ENCODE data around the gene RTTN. TPM values are rescaled to one million over a fixed set of nuclear protein-coding genes. Genes with fewer than 3 reads are reported as not detected.

Gene RTTN
- polyA plus RNA-seq, 1 of the 3 experiments (the other 2 are of a cell fraction), result 4.7 TPM

DNA sequence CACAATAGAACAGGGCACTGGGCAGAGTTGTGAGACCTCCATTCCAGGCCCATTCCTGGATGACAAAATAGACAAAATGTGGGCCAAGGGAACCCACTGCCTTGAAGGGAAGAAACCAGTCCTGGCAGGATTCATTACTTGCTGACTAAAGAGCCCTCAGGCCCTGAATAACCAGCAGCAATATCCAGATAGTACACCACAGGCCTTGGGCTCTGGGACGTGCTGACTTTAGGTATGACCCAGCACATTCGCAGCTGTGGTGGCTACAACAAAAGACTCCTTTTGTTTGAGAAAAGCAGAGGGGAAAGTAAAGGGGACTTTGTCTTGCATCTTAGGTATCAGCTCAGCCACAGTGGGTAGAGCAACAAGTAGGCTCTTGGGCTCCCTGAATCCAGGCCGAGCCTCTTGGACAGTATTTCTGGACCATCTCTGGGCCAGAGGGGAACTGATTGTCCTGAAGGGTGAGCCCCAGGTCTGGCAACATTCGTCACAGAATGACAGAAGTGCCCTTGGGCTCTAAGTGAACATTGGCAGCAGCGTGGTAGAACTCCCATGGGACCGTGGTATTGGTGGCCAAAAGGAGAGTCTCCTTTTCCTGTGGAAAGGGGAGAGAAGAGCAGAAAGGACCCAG, 167.9 kb downstream of the RTTN start:
- CTCF ChIA-PET, result no interaction called here
- Histone ChIP-seq H2AFZ (ENCODE audit: low read depth) (no peak overlapping the region), H3K9me2 (no peaks in the 10 kb centered on the region), H3K9ac (no peak overlapping the region), H4K20me1 (ENCODE audit: insufficient read depth) (no peaks in the 10 kb centered on the region), H3K4me3 (ENCODE audit: low read depth in 2 of 2, low read length in 1 of 2) (no peak overlapping the region), H3K27ac (ENCODE audit: low read depth in 2 of 2, low read length in 1 of 2) (no peak overlapping the region), H3K36me3 (replicated peaks in 1 of 2; ENCODE audit: control insufficient read depth in 1 of 2, insufficient read depth in 2 of 2, low read length in 1 of 2) (peaks cover 0 to 6% of the 10 kb centered on the region in 2 experiments), H3K4me2 (no peak overlapping the region), H3K9me3 (no peaks in the 10 kb centered on the region), H3K79me2 (ENCODE audit: insufficient read depth) (peaks cover 8% of the 10 kb centered on the region), H3K27me3 (ENCODE audit: insufficient read depth) (no peaks in the 10 kb centered on the region), H3K4me1 (ENCODE audit: control insufficient read depth in 1 of 2, insufficient read depth in 2 of 2, low read depth in 1 of 2, low read length in 1 of 2) (no peaks in the 10 kb centered on the region), H3F3A (replicated peaks; ENCODE audit: insufficient read depth) (no peaks in the 10 kb centered on the region)
- TF ChIP-seq EZH2phosphoT487 (IDR thresholded peaks at IDR 0.05; ENCODE audit: borderline replicate concordance, low read depth) (no peak), EP300 (IDR thresholded peaks at IDR 0.05; ENCODE audit: borderline replicate concordance in 1 of 2, low read depth in 1 of 2, low read length in 1 of 2) (no peak), FOXJ3 (CRISPR knock-in tag; IDR thresholded peaks at IDR 0.05) (no peak), SIN3A (IDR thresholded peaks at IDR 0.05; ENCODE audit: borderline replicate concordance, low read depth, low read length) (no peak), POLR2AphosphoS5 (IDR thresholded peaks at IDR 0.05; ENCODE audit: low read depth, low read length) (no peak), CHD2 (IDR thresholded peaks at IDR 0.05; ENCODE audit: low read length, partially characterized antibody) (no peak), RAD21 (IDR thresholded peaks at IDR 0.05; ENCODE audit: low read length) (no peak), NFIC (IDR thresholded peaks at IDR 0.05; ENCODE audit: borderline replicate concordance) (no peak), TAF1 (IDR thresholded peaks at IDR 0.05; ENCODE audit: borderline replicate concordance, low read depth, low read length) (no peak)
- TF ChIP-seq, protein P1, sequence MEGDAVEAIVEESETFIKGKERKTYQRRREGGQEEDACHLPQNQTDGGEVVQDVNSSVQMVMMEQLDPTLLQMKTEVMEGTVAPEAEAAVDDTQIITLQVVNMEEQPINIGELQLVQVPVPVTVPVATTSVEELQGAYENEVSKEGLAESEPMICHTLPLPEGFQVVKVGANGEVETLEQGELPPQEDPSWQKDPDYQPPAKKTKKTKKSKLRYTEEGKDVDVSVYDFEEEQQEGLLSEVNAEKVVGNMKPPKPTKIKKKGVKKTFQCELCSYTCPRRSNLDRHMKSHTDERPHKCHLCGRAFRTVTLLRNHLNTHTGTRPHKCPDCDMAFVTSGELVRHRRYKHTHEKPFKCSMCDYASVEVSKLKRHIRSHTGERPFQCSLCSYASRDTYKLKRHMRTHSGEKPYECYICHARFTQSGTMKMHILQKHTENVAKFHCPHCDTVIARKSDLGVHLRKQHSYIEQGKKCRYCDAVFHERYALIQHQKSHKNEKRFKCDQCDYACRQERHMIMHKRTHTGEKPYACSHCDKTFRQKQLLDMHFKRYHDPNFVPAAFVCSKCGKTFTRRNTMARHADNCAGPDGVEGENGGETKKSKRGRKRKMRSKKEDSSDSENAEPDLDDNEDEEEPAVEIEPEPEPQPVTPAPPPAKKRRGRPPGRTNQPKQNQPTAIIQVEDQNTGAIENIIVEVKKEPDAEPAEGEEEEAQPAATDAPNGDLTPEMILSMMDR (IDR thresholded peaks at IDR 0.05), result no peak
- TF ChIP-seq, protein P2, sequence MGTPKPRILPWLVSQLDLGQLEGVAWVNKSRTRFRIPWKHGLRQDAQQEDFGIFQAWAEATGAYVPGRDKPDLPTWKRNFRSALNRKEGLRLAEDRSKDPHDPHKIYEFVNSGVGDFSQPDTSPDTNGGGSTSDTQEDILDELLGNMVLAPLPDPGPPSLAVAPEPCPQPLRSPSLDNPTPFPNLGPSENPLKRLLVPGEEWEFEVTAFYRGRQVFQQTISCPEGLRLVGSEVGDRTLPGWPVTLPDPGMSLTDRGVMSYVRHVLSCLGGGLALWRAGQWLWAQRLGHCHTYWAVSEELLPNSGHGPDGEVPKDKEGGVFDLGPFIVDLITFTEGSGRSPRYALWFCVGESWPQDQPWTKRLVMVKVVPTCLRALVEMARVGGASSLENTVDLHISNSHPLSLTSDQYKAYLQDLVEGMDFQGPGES (IDR thresholded peaks at IDR 0.05; ENCODE audit: low read depth, low read length), result no peak
- POLR2A ChIA-PET, result no interaction called here
- no peak for DNase-seq
- WGBS (ENCODE audit: low lambda C conversion rate), result 97% methylated on average over 6 of the region's 6 CpGs

DNA sequence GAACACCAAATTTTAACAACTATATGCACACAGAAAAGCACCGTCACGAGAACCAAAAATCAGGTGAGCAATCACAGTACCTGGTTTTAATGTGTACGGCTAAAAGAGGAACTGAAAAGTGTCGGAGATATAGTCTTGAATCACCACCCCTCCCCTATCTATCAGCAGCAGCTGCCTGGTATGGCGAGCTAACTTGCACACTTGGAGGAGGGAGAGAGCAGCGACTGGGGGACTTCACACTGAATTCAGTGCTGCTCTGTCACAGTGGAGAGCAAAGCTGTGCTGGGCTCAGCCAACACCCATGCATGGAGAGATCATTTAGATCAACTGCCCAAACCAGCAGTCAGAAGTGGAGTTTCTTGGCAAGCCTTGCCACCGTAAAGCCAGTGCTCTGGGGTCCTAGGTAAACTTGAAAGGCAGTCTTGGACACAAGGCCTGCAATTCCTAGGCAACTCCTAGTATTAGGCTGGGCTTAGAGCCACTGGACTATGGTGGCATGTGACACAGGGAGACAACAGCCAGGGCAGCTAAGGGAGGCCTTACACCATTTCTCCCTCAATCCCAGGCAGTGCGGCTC, 168.6 kb downstream of the RTTN start:
- ChIA-PET CTCF (interaction anchor here (1.1 kb wide), 1 partner anchor 35 kb away, joined by 3 read pairs; no protein-coding TSS in a partner anchor), POLR2A (no interaction called here)
- TF ChIP-seq EP300 (IDR thresholded peaks at IDR 0.05; ENCODE audit: borderline replicate concordance in 1 of 2, low read depth in 1 of 2, low read length in 1 of 2), result no peak
- no peak for DNase-seq
- peaks cover 0 to 6% of the 10 kb centered on the region in 2 experiments for H3K36me3 ChIP-seq (replicated peaks in 1 of 2; ENCODE audit: control insufficient read depth in 1 of 2, insufficient read depth in 2 of 2, low read length in 1 of 2)
- H3K4me3 ChIP-seq (ENCODE audit: low read depth in 2 of 2, low read length in 1 of 2), result no peak overlapping the region
- no peak overlapping the region for H3K4me2 ChIP-seq
- no peaks in the 10 kb centered on the region for H3K4me1 ChIP-seq (ENCODE audit: control insufficient read depth in 1 of 2, insufficient read depth in 2 of 2, low read depth in 1 of 2, low read length in 1 of 2)
- H3K79me2 ChIP-seq (ENCODE audit: insufficient read depth), result peaks cover 8% of the 10 kb centered on the region
- H3K9me3 ChIP-seq, result no peaks in the 10 kb centered on the region
- H3K27ac ChIP-seq (ENCODE audit: low read depth in 2 of 2, low read length in 1 of 2), result no peak overlapping the region
- H4K20me1 ChIP-seq (ENCODE audit: insufficient read depth), result no peaks in the 10 kb centered on the region
- H2AFZ ChIP-seq (ENCODE audit: low read depth), result no peak overlapping the region
- H3K9ac ChIP-seq, result no peak overlapping the region
- no peaks in the 10 kb centered on the region for H3K27me3 ChIP-seq (ENCODE audit: insufficient read depth)
- H3K9me2 ChIP-seq, result no peaks in the 10 kb centered on the region
- WGBS (ENCODE audit: low lambda C conversion rate), result 95% methylated on average over 7 of the region's 8 CpGs
- no peaks in the 10 kb centered on the region for H3F3A ChIP-seq (replicated peaks; ENCODE audit: insufficient read depth)

Data from SK-N-SH (cell line).